IPS DF 6.9 (cell line): Measurements from ENCODE around the gene SLC39A8.

Experiments used
- DNase-seq: peaks from one replicate; pipeline ENCODE4 v3.0.0-alpha.2; 2013; ENCODE audit warnings: low read depth, low spot score
- H3K27ac ChIP-seq: one replicate; pipeline ENCODE4 v1.5.1; 2013; ENCODE audit warnings: low read length, control low read depth
- H3K27me3 ChIP-seq: 2 replicates; pipeline ENCODE4 v1.6.1; 2013; ENCODE audit warnings: mild to moderate bottlenecking, low read length; ENCODE audit not compliant: control insufficient read depth, insufficient read depth
- H3K36me3 ChIP-seq: 2 replicates; pipeline ENCODE4 v1.6.1; 2013; ENCODE audit warnings: low read length; ENCODE audit not compliant: control insufficient read depth, insufficient read depth
- H3K4me1 ChIP-seq: 2 replicates; pipeline ENCODE4 v1.6.1; 2013; ENCODE audit warnings: low read length; ENCODE audit not compliant: control insufficient read depth, insufficient read depth
- H3K4me3 ChIP-seq: 2 replicates; pipeline ENCODE4 v1.5.1; 2013; ENCODE audit warnings: mild to moderate bottlenecking, low read length
- H3K9me3 ChIP-seq: 2 replicates; pipeline ENCODE4 v1.6.1; 2013; ENCODE audit warnings: low read length, inconsistent platforms; ENCODE audit not compliant: control insufficient read depth, insufficient read depth
- WGBS: extraction: QIAGEN DNeasy Blood & Tissue Kit; methylation state at CpG from one replicate; pipeline ENCODE4 v1.1.7; 2013; ENCODE audit warnings: mixed read lengths, missing lambda C conversion rate; ENCODE audit not compliant: insufficient read length, insufficient coverage; 5-methylcytosine and 5-hydroxymethylcytosine counted together

The SLC39A8 gene

DNA sequence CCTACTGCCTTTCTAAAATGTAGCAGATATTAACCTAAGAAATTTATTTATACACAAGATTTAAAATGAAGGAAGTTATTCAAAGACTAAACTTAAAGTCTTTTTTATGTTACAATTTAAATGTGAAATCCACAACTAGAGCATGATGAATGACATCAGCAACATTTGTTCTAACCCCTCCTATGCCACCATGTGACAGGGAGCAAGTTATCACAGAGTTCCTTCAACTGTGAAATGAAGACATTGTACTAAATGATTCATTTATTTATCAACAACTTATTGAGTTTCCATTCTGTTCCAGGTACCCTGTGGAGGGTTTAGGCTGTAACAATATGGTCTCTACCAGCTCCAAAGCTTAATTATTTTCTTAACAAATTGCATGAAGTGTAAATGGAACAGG, 76.9 kb downstream of the SLC39A8 start:
- Histone ChIP-seq H3K36me3 (no peaks in the 10 kb centered on the region), H3K4me1 (no peaks in the 10 kb centered on the region), H3K27me3 (no peaks in the 10 kb centered on the region), H3K9me3 (no peaks in the 10 kb centered on the region), H3K4me3 (no peak overlapping the region), H3K27ac (no peak overlapping the region)
- no peak for DNase-seq

DNA sequence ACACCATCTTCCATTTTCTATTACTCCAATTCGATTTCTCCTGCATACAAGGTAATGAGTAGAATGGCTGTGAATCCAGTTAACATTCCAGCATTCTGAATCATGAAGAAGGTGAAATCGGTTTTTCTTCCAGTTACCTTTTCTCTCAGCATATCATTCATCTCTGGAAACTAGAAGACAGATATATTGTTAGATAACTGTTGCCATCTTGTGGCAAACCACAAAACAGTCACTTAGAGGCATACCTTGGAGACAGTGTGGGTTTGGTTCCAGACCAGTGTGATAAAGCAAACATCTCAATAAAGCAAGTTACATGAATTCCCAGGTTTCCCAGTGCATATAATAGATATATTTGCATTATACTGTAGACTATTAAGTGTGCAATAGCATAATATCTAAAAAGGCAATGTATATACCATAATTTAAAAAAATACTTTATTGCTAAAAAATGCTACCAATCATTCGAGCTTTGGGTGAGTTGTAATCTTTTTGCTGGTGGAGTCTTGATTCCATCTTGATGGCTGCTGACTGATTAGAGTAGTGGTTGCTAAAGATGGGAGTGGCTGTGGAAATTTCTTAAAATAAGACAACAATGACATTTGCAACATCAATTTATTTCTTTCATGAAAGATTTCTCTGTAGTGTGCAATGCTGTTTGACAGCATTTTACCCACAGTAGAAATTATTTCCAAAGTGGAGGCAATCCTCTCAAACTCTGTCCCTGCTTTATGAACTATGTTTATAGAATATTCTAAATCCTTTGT, 82.1 kb downstream of the SLC39A8 start:
- no peaks in the 10 kb centered on the region for H3K4me1 ChIP-seq
- H3K9me3 ChIP-seq, result no peaks in the 10 kb centered on the region
- H3K27ac ChIP-seq, result no peak overlapping the region
- no peaks in the 10 kb centered on the region for H3K36me3 ChIP-seq
- DNase-seq, result no peak
- no peak overlapping the region for H3K4me3 ChIP-seq
- no peaks in the 10 kb centered on the region for H3K27me3 ChIP-seq
- no CpG with 5 or more reads among the region's 3 CpGs for WGBS

- WGBS, result no CpG with 5 or more reads among the region's 1 CpG
- Histone ChIP-seq H3K4me1 (peaks cover 1% of the 10 kb centered on the region; the same call in 1 of the 2 replicates), H3K36me3 (no peaks in the 10 kb centered on the region), H3K27ac (no peak overlapping the region), H3K27me3 (no peaks in the 10 kb centered on the region), H3K4me3 (no peak overlapping the region), H3K9me3 (no peaks in the 10 kb centered on the region)
- DNase-seq, result no peak
Observed at GRCh38 chr4:102259702-102260101, 85.6 kb downstream of the SLC39A8 start.

GRCh38 chr4:102259081-102259480, 86.2 kb downstream of the SLC39A8 start:
- H3K4me3 ChIP-seq, result no peak overlapping the region
- no CpG with 5 or more reads among the region's 3 CpGs for whole genome bisulfite sequencing
- no peak overlapping the region for H3K27ac ChIP-seq
- DNase-seq, result no peak
- peaks cover 1% of the 10 kb centered on the region; the same call in 1 of the 2 replicates for H3K4me1 ChIP-seq
- H3K9me3 ChIP-seq, result no peaks in the 10 kb centered on the region
- no peaks in the 10 kb centered on the region for H3K27me3 ChIP-seq
- H3K36me3 ChIP-seq, result no peaks in the 10 kb centered on the region

GRCh38 chr4:102256321-102256720, 89.0 kb downstream of the SLC39A8 start:
- Histone ChIP-seq H3K4me3 (no peak overlapping the region), H3K27me3 (no peaks in the 10 kb centered on the region), H3K36me3 (no peaks in the 10 kb centered on the region), H3K27ac (no peak overlapping the region), H3K9me3 (no peaks in the 10 kb centered on the region), H3K4me1 (peaks cover 1% of the 10 kb centered on the region; the same call in 1 of the 2 replicates)
- 100% methylated on average over 1 of the region's 3 CpGs for WGBS
- DNase-seq, result no peak

- Histone ChIP-seq H3K9me3 (no peaks in the 10 kb centered on the region), H3K27ac (no peak overlapping the region), H3K27me3 (no peaks in the 10 kb centered on the region), H3K4me1 (peaks cover 1% of the 10 kb centered on the region; the same call in 1 of the 2 replicates), H3K36me3 (no peaks in the 10 kb centered on the region), H3K4me3 (no peak overlapping the region)
- WGBS, result no CpG with 5 or more reads among the region's 2 CpGs
- no peak for DNase-seq
Observed at GRCh38 chr4:102253860-102254259, 91.4 kb downstream of the SLC39A8 start.

DNA sequence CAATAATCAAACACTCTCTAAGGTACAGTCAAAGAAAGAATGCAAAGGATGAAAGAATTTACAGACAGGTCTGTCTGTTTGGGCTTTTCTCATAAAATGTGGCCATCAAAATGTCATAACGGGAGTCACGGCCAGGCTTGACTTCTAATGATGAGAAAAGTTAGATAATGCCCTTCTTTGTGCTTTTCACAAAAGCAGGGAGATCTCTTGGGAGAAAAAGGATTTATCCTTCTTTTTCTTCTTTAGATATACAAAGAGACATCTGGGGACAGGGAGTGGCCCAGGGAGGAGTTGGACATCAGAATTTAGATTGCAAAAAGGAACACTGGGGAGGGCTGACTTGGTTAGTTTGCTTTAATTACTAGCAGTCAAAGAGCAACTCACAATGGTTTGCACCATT, 93.1 kb downstream of the SLC39A8 start:
- Histone ChIP-seq H3K27ac (no peak overlapping the region), H3K27me3 (no peaks in the 10 kb centered on the region), H3K4me3 (no peak overlapping the region), H3K36me3 (no peaks in the 10 kb centered on the region), H3K4me1 (no peaks in the 10 kb centered on the region), H3K9me3 (no peaks in the 10 kb centered on the region)
- DNase-seq, result no peak
- WGBS, result no CpG with 5 or more reads among the region's 2 CpGs

GRCh38 chr4:102250341-102250740, 94.9 kb downstream of the SLC39A8 start:
- Histone ChIP-seq H3K4me3 (no peak overlapping the region), H3K4me1 (no peaks in the 10 kb centered on the region), H3K27me3 (no peaks in the 10 kb centered on the region), H3K9me3 (no peaks in the 10 kb centered on the region), H3K36me3 (no peaks in the 10 kb centered on the region), H3K27ac (no peak overlapping the region)
- no peak for DNase-seq
- no CpG with 5 or more reads among the region's 26 CpGs for WGBS

DNA sequence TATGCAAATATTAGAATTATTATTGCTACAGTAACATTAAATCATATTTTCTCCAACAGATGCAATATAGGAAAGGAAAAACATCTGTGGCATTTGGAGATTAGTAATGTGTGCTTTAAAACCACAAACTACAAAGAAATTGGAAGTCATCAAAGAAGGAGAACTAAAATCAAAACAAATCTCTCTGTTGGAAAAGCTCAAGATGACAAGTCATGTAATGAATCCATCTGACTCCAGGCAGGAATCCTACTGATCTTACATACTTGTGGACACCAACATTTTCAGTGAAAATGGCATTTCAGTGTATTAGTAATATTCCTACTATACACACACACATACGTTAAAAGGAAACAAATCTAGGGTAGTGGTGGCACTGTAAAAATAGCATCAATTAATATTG, 98.2 kb downstream of the SLC39A8 start:
- Histone ChIP-seq H3K27ac (no peak overlapping the region), H3K4me1 (no peaks in the 10 kb centered on the region), H3K9me3 (no peaks in the 10 kb centered on the region), H3K4me3 (no peak overlapping the region), H3K27me3 (no peaks in the 10 kb centered on the region), H3K36me3 (no peaks in the 10 kb centered on the region)
- DNase-seq, result no peak
- WGBS, result no CpG with 5 or more reads among the region's 1 CpG

- no peaks in the 10 kb centered on the region for H3K9me3 ChIP-seq
- H3K27me3 ChIP-seq, result no peaks in the 10 kb centered on the region
- no peak for DNase-seq
- no peak overlapping the region for H3K4me3 ChIP-seq
- no peaks in the 10 kb centered on the region for H3K36me3 ChIP-seq
- H3K4me1 ChIP-seq, result no peaks in the 10 kb centered on the region
- no CpG with 5 or more reads among the region's 4 CpGs for WGBS
- no peak overlapping the region for H3K27ac ChIP-seq
Observed at GRCh38 chr4:102246416-102246815, 98.9 kb downstream of the SLC39A8 start.

- Histone ChIP-seq H3K27me3 (no peaks in the 10 kb centered on the region), H3K4me1 (no peaks in the 10 kb centered on the region), H3K27ac (no peak overlapping the region), H3K9me3 (no peaks in the 10 kb centered on the region), H3K4me3 (no peak overlapping the region), H3K36me3 (no peaks in the 10 kb centered on the region)
- DNase-seq, result no peak
- no CpG with 5 or more reads among the region's 23 CpGs for WGBS
Observed at GRCh38 chr4:102244878-102245535, 100.3 kb downstream of the SLC39A8 start.
